ENCODE data around the gene ANKRD10.

- TF ChIP-seq, protein P1, sequence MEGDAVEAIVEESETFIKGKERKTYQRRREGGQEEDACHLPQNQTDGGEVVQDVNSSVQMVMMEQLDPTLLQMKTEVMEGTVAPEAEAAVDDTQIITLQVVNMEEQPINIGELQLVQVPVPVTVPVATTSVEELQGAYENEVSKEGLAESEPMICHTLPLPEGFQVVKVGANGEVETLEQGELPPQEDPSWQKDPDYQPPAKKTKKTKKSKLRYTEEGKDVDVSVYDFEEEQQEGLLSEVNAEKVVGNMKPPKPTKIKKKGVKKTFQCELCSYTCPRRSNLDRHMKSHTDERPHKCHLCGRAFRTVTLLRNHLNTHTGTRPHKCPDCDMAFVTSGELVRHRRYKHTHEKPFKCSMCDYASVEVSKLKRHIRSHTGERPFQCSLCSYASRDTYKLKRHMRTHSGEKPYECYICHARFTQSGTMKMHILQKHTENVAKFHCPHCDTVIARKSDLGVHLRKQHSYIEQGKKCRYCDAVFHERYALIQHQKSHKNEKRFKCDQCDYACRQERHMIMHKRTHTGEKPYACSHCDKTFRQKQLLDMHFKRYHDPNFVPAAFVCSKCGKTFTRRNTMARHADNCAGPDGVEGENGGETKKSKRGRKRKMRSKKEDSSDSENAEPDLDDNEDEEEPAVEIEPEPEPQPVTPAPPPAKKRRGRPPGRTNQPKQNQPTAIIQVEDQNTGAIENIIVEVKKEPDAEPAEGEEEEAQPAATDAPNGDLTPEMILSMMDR (IDR thresholded peaks at IDR 0.05 in 4 of 5, conservative IDR thresholded peaks at IDR 0.05 in 1 of 5), result no peak
- no peak for TF ChIP-seq POLR2A (IDR thresholded peaks at IDR 0.05)
Observed at GRCh38 chr13:110953833-110954532, 39.1 kb upstream of the ANKRD10 start.
